Measurements from ENCODE around the gene SPACA5. TPM values are rescaled to one million over a fixed set of nuclear protein-coding genes. Genes with fewer than 3 reads are reported as not detected.

Gene SPACA5
- total RNA-seq, 1 experiment from 2014 or later = not detected

- intact Hi-C loops (cut with micrococcal nuclease; ENCODE audit: unreplicated experiment) = loop anchor here (10.0 kb wide), 1 partner anchor 56 kb away; no protein-coding TSS in a partner anchor
Observed at GRCh38 chrX:48021026-48021900, 14.5 kb downstream of the SPACA5 start.

GRCh38 chrX:48022100-48022499 is 15.3 kb downstream of the SPACA5 start:
- no peak for TF ChIP-seq CTCF (IDR thresholded peaks at IDR 0.05; ENCODE audit: insufficient read depth in 1 of 2, low read depth in 1 of 2, low read length in 1 of 2, severe bottlenecking in 1 of 2, unreplicated experiment in 1 of 2)

More at GRCh38 chrX:48021026-48021900, 14.5 kb downstream of the SPACA5 start:
- H3K4me3 Mint-ChIP-seq (ENCODE audit: unreplicated experiment) = peak overlapping the region; percentile 82
- no peaks in the 10 kb centered on the region for H3K27me3 Mint-ChIP-seq (ENCODE audit: insufficient read depth, unreplicated experiment)
- ChIA-PET CTCF (no interaction called here), POLR2A (no interaction called here)
- no peak for TF ChIP-seq CTCF (IDR thresholded peaks at IDR 0.05; ENCODE audit: insufficient read depth in 1 of 2, low read depth in 1 of 2, low read length in 1 of 2, severe bottlenecking in 1 of 2, unreplicated experiment in 1 of 2)
- Histone ChIP-seq H3K4me3 (ENCODE audit: low read depth, low read length) (peak overlapping the region; percentile 63), H3K27me3 (replicated peaks; ENCODE audit: control insufficient read depth, insufficient read depth, low read length) (no peaks in the 10 kb centered on the region), H3K36me3 (ENCODE audit: control insufficient read depth, insufficient read depth, low read length) (no peaks in the 10 kb centered on the region), H3K9me3 (no peaks in the 10 kb centered on the region), H3K4me1 (no peaks in the 10 kb centered on the region)
- no peaks in the 10 kb centered on the region for H3K9me3 Mint-ChIP-seq (ENCODE audit: unreplicated experiment)
- peaks cover 6% of the 10 kb centered on the region for H3K36me3 Mint-ChIP-seq (ENCODE audit: insufficient read depth, unreplicated experiment)
- peak overlapping the region; percentile 98 for H3K27ac Mint-ChIP-seq (ENCODE audit: unreplicated experiment)
- peaks cover 6% of the 10 kb centered on the region for H3K4me1 Mint-ChIP-seq (ENCODE audit: low read depth, unreplicated experiment)
- BruUV-seq (replicated peaks) = no TSS peak
- DNase-seq = peak; percentile 80 to 81

GRCh38 chrX:48022738-48023137 is 15.9 kb downstream of the SPACA5 start:
- H3K36me3 ChIP-seq (ENCODE audit: control insufficient read depth, insufficient read depth, low read length) = no peaks in the 10 kb centered on the region
- intact Hi-C loops (cut with micrococcal nuclease; ENCODE audit: unreplicated experiment) = loop anchor here (10.0 kb wide), 1 partner anchor 58 kb away; no protein-coding TSS in a partner anchor
- no peaks in the 10 kb centered on the region for H3K9me3 ChIP-seq
- no peak overlapping the region for H3K4me3 ChIP-seq (ENCODE audit: low read depth, low read length)
- ChIA-PET CTCF (no interaction called here), POLR2A (no interaction called here)
- TF ChIP-seq CTCF (IDR thresholded peaks at IDR 0.05; ENCODE audit: insufficient read depth in 1 of 2, low read depth in 1 of 2, low read length in 1 of 2, severe bottlenecking in 1 of 2, unreplicated experiment in 1 of 2) = no peak
- Mint-ChIP-seq H3K4me3 (ENCODE audit: unreplicated experiment) (no peak overlapping the region), H3K4me1 (ENCODE audit: low read depth, unreplicated experiment) (peaks cover 6% of the 10 kb centered on the region), H3K27ac (ENCODE audit: unreplicated experiment) (no peak overlapping the region), H3K9me3 (ENCODE audit: unreplicated experiment) (no peaks in the 10 kb centered on the region), H3K36me3 (ENCODE audit: insufficient read depth, unreplicated experiment) (peaks cover 6% of the 10 kb centered on the region), H3K27me3 (ENCODE audit: insufficient read depth, unreplicated experiment) (no peaks in the 10 kb centered on the region)
- no peaks in the 10 kb centered on the region for H3K27me3 ChIP-seq (replicated peaks; ENCODE audit: control insufficient read depth, insufficient read depth, low read length)
- no TSS peak for BruUV-seq (replicated peaks)
- no peaks in the 10 kb centered on the region for H3K4me1 ChIP-seq
- no peak for DNase-seq

More at GRCh38 chrX:48022100-48022499, 15.3 kb downstream of the SPACA5 start:
- H3K4me1 ChIP-seq = no peaks in the 10 kb centered on the region
- ChIA-PET POLR2A (no interaction called here), CTCF (no interaction called here)
- no TSS peak for BruUV-seq (replicated peaks)
- Mint-ChIP-seq H3K9me3 (ENCODE audit: unreplicated experiment) (no peaks in the 10 kb centered on the region), H3K4me1 (ENCODE audit: low read depth, unreplicated experiment) (peaks cover 6% of the 10 kb centered on the region), H3K4me3 (ENCODE audit: unreplicated experiment) (no peak overlapping the region), H3K36me3 (ENCODE audit: insufficient read depth, unreplicated experiment) (peaks cover 6% of the 10 kb centered on the region), H3K27me3 (ENCODE audit: insufficient read depth, unreplicated experiment) (no peaks in the 10 kb centered on the region), H3K27ac (ENCODE audit: unreplicated experiment) (no peak overlapping the region)
- no peaks in the 10 kb centered on the region for H3K27me3 ChIP-seq (replicated peaks; ENCODE audit: control insufficient read depth, insufficient read depth, low read length)
- H3K36me3 ChIP-seq (ENCODE audit: control insufficient read depth, insufficient read depth, low read length) = no peaks in the 10 kb centered on the region
- H3K4me3 ChIP-seq (ENCODE audit: low read depth, low read length) = no peak overlapping the region
- no peak for DNase-seq
- H3K9me3 ChIP-seq = no peaks in the 10 kb centered on the region
- intact Hi-C loops (cut with micrococcal nuclease; ENCODE audit: unreplicated experiment) = loop anchor here (10.0 kb wide), 1 partner anchor 57 kb away; no protein-coding TSS in a partner anchor
